Effector memory CD8-positive, alpha-beta T cell (primary cell): ENCODE results near the gene PAX5.

ENCODE experiments used
- ATAC-seq: fragments of 150-1000 bp; cut with Tn5 transposase; replicated peaks from 2 replicates; pipeline ENCODE4 v1.10.0; 2021; ENCODE audit warnings: mild to moderate bottlenecking, moderate library complexity
- DNase-seq, 3 experiments: peaks; one replicate each; pipeline ENCODE4 v3.0.0; 2021
- H3K27ac Mint-ChIP-seq, 2 donors: one replicate each; pipeline ENCODE4 v1.8.0; 2022; ENCODE audit warnings: mild to moderate bottlenecking in 2 of 2, mixed read lengths in 2 of 2, moderate library complexity in 2 of 2
- H3K27me3 Mint-ChIP-seq, 2 donors: one replicate each; pipeline ENCODE4 v1.8.0; 2022; ENCODE audit warnings: mixed read lengths in 2 of 2
- H3K36me3 Mint-ChIP-seq: one replicate; pipeline ENCODE4 v1.8.0; 2022; ENCODE audit warnings: mild to moderate bottlenecking, moderate library complexity, mixed read lengths; ENCODE audit not compliant: insufficient read depth
- H3K4me1 Mint-ChIP-seq, 2 donors: one replicate each; pipeline ENCODE4 v1.8.0; 2022; ENCODE audit warnings: low read depth in 2 of 2, mixed read lengths in 2 of 2
- H3K4me3 Mint-ChIP-seq, 2 donors: one replicate each; pipeline ENCODE4 v1.8.0; 2022; ENCODE audit warnings: mild to moderate bottlenecking in 2 of 2, mixed read lengths in 2 of 2, moderate library complexity in 2 of 2
- H3K9me3 Mint-ChIP-seq, 2 donors: one replicate each; pipeline ENCODE4 v1.8.0; 2022; ENCODE audit warnings: mixed read lengths in 2 of 2

Gene PAX5

DNA sequence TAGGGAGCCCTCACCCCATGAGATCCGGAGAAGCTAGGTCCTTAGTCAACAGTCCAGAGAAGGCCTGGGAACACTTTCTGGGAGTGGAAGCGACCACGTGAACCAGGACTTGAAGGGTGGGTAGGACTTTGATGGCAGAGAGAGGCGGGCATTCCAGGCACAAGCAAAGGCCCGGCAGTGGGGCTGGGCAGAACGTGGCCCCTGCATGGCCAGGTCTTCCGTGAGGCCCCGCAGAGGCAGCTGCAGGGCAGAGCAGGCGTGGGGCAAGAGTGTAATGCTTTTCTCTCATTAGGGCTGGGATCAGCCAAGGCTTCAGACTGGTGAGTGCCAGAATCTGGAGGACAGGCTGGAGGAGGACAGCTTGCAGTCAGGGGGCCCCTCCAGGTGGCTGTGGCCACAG lies 184.1 kb downstream of the PAX5 start:
- Mint-ChIP-seq H3K4me3 (no peak overlapping the region), H3K27ac (no peak overlapping the region), H3K9me3 (no peaks in the 10 kb centered on the region), H3K4me1 (peaks cover 0 to 3% of the 10 kb centered on the region in 2 donors), H3K36me3 (no peaks in the 10 kb centered on the region), H3K27me3 (peaks cover 16 to 32% of the 10 kb centered on the region in 2 donors)
- no peak for ATAC-seq
- DNase-seq, result no peak

DNA sequence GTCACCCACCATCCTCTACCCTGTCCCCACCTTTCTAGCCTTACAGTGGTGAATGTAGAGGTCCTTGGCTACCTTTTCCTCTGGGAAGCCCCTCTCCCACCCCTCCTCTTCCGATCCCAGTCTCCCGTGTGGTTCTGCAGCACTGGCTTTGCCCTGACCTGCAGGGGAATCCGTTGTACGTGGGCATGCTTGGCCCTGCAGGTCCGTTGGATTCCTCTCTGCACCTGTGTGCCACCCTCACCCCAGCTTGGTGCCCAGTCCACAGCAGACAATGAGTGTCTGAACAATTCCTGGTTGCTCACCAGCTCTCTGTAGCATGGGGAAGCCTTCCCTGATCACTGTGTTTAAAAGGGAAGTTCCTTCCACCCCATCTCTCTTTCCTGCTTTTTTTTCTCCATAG lies 185.1 kb downstream of the PAX5 start:
- no peaks in the 10 kb centered on the region for H3K9me3 Mint-ChIP-seq
- peaks cover 16 to 32% of the 10 kb centered on the region in 2 donors for H3K27me3 Mint-ChIP-seq
- H3K36me3 Mint-ChIP-seq, result no peaks in the 10 kb centered on the region
- ATAC-seq, result no peak
- H3K4me1 Mint-ChIP-seq, result peaks cover 0 to 3% of the 10 kb centered on the region in 2 donors
- peak overlapping the region in 1 of 2 donors; percentile 20 for H3K27ac Mint-ChIP-seq
- H3K4me3 Mint-ChIP-seq, result no peak overlapping the region
- no peak for DNase-seq

DNA sequence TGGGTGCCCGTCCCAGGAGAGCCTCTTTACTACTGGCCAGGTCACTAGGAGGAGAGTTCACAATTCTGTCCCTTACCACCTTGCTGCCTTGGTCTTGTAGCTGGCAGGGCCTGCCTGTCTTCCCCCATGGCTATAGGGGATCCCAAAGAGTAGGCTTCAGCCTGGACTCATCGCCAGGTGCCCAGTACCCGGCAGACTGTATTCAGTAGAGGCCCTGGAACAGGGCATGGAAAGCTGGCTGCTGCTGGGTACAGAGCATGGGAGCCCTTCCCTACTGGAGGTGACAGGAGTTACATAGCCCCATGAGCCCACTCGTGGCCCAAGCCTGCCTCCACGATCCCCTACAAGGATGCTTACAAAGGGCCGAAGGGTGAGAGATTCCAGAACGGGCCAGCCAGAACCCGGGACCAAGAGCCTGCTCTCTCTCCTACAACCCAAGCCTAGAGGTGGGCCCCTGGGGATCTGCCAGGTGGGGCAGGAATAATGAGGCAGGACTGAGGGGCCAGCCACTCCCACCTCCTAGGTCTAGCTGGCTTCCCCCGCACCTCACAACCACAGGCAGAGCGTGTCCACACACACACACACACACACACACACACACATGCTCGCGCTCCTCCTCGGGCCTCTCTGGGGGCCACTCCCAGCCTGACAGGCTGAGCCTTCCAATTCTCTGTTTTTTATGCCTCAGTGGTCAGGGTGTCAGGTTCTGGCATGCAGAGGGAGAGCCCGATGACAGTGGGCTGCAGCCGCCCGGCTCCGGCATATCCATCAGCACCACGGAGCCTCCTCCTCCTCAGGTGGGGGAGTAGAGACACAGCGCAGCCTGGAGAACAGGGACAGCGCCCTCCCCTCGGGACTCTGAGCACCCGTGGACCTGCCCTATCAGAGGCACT lies 186.0 kb downstream of the PAX5 start:
- Mint-ChIP-seq H3K4me3 (no peak overlapping the region), H3K4me1 (peaks cover 0 to 3% of the 10 kb centered on the region in 2 donors), H3K36me3 (no peaks in the 10 kb centered on the region), H3K27me3 (peaks cover 16 to 32% of the 10 kb centered on the region in 2 donors), H3K27ac (no peak overlapping the region), H3K9me3 (no peaks in the 10 kb centered on the region)
- ATAC-seq, result no peak
- DNase-seq, result no peak

DNA sequence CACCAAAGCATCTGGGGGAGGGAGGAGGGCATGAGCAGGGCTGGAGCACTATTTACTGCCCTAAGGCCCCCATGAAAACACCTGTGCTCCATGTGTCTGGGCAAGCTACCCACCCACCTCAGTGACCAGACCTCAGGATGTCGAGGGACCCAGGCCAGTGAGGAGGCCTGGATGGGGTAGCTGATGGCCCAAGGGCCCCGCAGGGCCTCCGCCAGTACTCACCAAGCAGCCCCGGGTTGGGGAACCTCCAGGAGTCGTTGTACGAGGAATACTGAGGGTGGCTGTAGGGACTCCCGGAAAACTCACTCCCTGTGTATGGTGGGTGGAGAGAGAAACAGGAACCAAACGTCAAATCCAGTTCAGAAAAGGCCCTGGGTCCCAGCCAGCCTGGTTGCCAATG lies 187.4 kb downstream of the PAX5 start:
- no peaks in the 10 kb centered on the region for H3K36me3 Mint-ChIP-seq
- H3K4me3 Mint-ChIP-seq, result no peak overlapping the region
- peaks cover 16 to 32% of the 10 kb centered on the region in 2 donors for H3K27me3 Mint-ChIP-seq
- ATAC-seq (no peak), DNase-seq (no peak)
- no peaks in the 10 kb centered on the region for H3K9me3 Mint-ChIP-seq
- H3K27ac Mint-ChIP-seq, result no peak overlapping the region
- H3K4me1 Mint-ChIP-seq, result peaks cover 0 to 3% of the 10 kb centered on the region in 2 donors

DNA sequence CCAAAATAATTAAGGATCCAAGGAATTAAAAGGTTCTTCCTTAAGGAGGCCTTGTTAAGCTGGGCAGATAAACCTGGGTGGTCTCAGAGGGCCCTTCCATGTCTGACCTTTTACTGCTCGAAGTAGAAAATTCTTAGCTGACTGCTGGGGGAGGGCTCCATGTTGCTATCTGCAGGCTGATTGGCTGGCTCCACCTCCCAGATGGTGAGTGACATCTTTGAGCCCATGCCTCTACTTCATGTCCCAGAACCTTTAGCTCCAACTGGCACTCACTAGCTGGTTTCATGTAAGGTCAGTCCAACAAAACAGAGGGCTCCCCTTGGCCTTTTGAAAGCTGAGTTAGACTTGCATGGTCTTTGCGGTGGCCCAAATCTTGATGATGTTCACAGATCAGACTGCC lies 188.2 kb downstream of the PAX5 start:
- no peak overlapping the region for H3K4me3 Mint-ChIP-seq
- H3K4me1 Mint-ChIP-seq, result peaks cover 0 to 3% of the 10 kb centered on the region in 2 donors
- H3K9me3 Mint-ChIP-seq, result no peaks in the 10 kb centered on the region
- H3K36me3 Mint-ChIP-seq, result no peaks in the 10 kb centered on the region
- DNase-seq (no peak), ATAC-seq (no peak)
- H3K27ac Mint-ChIP-seq, result no peak overlapping the region
- H3K27me3 Mint-ChIP-seq, result peaks cover 16 to 32% of the 10 kb centered on the region in 2 donors

DNA sequence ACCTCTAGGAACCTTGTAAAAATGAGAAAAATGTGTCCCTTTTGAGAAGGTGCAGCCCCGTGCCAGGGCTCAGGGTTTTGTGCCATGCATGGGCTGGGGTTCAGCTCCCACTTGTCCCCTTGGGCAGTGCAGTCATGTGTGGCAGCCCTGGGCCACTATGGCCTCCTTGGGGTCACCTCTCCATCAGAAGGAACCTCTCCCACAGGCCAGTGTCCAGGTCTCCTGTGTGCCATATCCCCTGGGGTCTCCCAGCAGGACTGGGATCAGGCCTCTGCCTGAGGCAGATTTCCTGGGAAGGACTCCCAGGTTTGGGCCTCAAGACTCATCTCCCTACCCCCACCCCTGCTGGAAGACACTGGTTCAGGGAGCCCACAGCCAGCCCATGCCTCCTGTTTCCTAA lies 189.1 kb downstream of the PAX5 start:
- Mint-ChIP-seq H3K27me3 (peaks cover 21 to 31% of the 10 kb centered on the region in 2 donors), H3K27ac (no peak overlapping the region), H3K4me3 (no peak overlapping the region), H3K4me1 (peaks cover 0 to 3% of the 10 kb centered on the region in 2 donors), H3K9me3 (no peaks in the 10 kb centered on the region), H3K36me3 (no peaks in the 10 kb centered on the region)
- no peak for ATAC-seq
- no peak for DNase-seq

DNA sequence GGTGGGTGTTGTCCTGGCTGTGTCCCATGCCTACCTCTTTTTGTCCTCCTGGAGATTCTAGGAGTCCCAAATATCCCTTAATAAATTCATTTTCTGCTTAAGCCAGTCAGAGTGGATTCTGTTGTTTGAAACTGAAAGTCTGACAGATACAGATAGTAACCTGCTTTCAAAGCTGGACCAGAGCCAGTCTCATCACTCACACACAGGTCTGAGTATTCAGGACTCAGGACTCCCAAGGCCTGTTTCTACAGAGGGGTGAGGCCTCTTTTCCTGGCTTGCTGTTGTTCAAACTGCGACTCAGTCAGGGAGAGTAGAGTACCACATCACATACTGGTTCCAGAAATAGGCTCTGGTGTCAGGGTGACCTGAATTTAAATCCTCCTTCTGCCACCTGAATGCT lies 190.1 kb downstream of the PAX5 start:
- no peak overlapping the region for H3K27ac Mint-ChIP-seq

DNA sequence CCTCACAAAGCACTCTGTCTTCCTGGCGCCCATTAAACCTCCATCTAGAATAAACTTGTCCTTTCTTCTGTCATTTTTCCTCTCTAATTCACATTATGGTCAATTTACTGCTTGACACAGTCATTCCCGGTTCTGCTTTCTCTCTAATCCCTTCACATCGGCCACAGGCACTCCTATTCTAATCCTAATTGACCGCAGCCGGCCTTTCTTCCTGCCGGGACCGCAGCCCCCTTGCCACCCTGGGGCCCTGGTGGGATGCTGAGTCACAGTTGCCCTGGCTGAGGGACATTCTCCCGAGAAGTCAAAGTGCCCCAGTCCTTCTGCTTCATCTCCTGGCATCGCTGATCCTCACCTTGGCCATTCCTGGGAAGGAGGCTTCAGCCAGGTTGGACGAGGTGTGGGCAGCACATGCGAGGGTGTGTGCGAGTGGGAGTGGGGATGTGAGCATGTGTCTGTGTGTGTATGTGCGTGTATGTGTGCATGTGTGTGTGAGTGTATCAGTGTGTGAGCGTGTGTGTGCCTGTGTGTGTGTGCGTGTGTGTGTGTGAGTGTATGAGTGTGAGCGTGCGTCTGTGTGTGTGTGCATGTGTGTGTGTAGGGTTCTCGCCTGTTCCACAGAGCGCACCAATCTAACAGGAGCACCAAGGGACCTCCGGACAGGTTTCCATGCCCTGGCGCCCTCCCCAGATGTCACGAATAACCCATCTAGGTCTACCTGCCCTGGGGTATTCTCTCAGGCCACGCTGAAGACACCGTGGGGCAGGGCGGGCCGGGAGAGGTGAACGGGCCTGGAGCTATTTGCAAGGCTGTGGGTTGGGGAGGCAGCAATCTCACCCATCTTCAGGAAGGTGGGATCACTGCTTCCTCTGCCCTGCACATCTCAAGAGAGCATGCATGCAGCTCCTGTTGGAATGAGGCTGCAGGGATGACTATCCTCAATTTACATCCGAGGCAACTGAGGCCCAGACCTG lies 191.2 kb downstream of the PAX5 start:
- Mint-ChIP-seq H3K36me3 (no peaks in the 10 kb centered on the region), H3K27ac (no peak overlapping the region), H3K4me3 (no peak overlapping the region), H3K9me3 (no peaks in the 10 kb centered on the region), H3K27me3 (peaks cover 10% of the 10 kb centered on the region in 2 donors), H3K4me1 (no peaks in the 10 kb centered on the region)
- DNase-seq (no peak), ATAC-seq (no peak)

More for the DNA sequence above, 190.1 kb downstream of the PAX5 start:
- no peak for ATAC-seq
- H3K4me3 Mint-ChIP-seq, result no peak overlapping the region
- H3K9me3 Mint-ChIP-seq, result no peaks in the 10 kb centered on the region
- peaks cover 17 to 21% of the 10 kb centered on the region in 2 donors for H3K27me3 Mint-ChIP-seq
- no peaks in the 10 kb centered on the region for H3K36me3 Mint-ChIP-seq
- DNase-seq, result no peak
- H3K4me1 Mint-ChIP-seq, result peaks cover 0 to 3% of the 10 kb centered on the region in 2 donors

DNA sequence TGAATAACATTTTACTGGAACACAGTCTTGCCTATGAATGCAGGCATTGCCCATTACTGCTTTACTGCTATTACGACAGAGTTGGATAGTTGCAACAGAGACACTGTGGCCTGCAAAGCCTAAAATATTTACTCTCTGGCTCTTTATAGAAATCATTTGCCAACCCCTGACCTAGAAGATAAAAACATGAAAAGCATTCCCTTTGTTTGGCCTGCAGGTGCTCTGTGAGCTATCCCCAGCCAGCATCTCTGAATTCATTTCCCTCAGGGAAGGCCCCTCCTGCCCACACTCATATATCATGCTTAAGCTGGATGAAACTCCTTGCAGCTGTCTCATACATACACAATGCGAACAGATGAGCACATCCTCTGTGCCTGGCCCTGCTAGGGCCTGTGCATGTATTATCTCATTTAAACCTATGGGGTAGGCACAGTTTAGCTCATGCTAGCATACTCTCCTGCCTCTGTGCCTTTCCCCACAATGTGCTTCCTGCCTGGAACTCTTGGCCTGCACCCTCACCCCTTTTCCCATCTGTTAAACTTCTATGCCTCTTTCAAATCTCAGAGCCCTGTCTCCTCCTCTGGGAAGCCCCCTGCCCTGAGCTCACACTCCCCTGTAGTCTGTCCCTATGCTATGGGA lies 193.1 kb downstream of the PAX5 start:
- DNase-seq (no peak), ATAC-seq (no peak)
- Mint-ChIP-seq H3K4me3 (no peak overlapping the region), H3K27me3 (peaks cover 13 to 14% of the 10 kb centered on the region in 2 donors), H3K36me3 (no peaks in the 10 kb centered on the region), H3K4me1 (no peaks in the 10 kb centered on the region), H3K27ac (no peak overlapping the region), H3K9me3 (no peaks in the 10 kb centered on the region)

DNA sequence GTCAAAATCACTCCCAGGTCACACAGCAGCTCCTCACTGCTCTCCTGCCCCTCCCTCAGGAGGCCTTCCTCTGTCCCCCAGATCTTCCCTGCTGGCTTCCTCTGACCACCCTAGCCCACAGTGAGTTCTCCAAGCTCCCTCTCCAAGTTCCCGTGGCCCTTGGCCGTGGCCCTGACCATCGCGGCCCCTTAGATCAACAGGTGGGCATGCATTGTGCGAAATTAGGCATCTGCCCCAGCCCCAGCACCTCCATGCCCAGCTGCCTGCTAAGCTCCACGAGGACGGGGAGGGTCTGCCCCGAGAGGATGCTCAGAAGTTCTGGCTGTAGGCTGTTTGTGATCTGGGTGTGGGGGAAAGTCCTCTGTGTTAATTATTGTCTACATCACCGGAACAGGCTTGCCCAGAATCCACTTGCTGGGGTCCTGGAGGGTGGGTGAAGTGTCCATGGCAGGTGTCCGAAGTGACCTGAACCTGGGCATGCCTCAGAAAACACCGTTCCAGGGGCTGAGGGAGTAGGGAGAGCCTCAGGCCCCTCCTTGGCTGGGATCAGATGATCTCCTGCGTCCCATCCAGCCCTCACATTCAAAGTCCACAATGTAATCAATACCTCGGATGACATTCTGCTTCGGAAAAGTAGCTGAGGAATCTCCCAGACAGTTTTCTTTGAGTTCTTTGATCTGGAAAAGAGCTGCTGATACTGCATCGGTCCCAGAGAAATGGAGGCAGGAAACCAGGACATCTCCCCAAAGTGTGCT lies 194.8 kb downstream of the PAX5 start:
- DNase-seq (no peak), ATAC-seq (no peak)
- Mint-ChIP-seq H3K4me3 (no peak overlapping the region), H3K36me3 (no peaks in the 10 kb centered on the region), H3K27me3 (peaks cover 16 to 17% of the 10 kb centered on the region in 2 donors), H3K9me3 (no peaks in the 10 kb centered on the region), H3K4me1 (no peaks in the 10 kb centered on the region), H3K27ac (no peak overlapping the region)

DNA sequence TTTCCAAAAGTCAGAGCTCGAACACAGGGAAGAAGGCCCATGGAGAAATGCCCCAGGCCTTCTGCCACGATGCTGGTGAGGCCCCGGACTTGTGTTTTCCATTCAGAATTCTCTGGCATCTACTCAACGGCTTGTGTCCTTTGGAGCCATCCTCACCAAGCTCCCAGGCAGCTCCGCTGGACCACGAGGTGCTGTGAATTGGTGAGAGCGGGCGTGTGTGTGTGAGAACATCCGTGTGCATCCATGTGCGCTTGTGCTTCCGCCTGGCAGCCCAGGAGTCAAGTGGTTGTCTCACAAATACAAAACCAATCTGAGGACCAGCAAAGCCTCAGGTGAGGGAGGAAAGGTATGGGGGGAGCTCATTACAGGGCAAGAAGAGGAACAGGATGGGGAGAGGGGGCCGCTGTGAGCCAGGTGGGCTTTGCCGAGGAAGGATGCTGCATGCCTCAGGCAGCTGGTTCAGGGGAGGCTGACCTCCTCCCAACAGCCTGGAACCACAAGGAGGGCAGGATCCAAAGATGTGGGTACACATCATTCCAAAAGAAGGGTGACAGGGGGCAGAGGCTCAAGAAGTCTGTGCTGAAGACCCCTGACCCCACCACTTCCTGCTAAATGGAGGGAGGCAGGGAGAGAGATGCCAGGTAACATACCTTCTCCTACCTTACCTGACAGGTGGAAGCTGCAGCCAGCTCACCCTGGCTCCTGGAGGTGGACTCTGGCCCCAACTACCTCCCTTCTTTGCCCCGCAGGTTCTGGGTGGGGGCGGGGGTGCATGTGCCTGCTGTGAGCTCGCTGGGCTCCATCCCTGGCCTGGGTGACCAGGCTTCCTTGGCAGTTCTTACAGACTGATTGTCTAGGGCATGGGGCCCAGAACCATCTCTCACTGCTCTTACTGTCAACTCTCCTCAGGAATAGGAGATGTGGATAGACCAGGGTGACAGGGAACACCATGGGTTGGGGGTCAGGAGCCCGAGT lies 196.3 kb downstream of the PAX5 start:
- Mint-ChIP-seq H3K27me3 (peaks cover 16 to 17% of the 10 kb centered on the region in 2 donors), H3K4me1 (no peaks in the 10 kb centered on the region), H3K9me3 (no peaks in the 10 kb centered on the region), H3K4me3 (no peak overlapping the region), H3K27ac (no peak overlapping the region), H3K36me3 (no peaks in the 10 kb centered on the region)
- DNase-seq (no peak), ATAC-seq (no peak)

DNA sequence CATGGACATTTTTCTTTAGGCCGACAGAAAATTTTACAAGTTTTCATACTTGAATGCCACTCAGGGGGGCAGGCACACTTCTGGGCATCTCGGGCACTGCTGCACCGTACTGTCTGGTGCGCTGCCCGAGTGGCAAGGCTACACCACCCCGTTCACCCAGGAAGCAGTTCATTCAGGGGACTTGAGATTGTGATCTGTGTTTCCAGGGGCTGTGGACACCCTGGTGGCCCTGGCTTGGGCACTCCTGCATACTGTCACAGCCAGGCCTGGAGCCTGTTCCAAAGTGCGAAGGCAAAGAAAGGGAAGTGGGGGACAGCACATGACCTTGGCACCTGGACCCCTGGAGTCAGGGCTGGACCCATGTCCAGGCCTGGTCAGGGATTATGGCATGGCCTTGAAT lies 197.6 kb downstream of the PAX5 start:
- no peaks in the 10 kb centered on the region for H3K9me3 Mint-ChIP-seq
- no peaks in the 10 kb centered on the region for H3K4me1 Mint-ChIP-seq
- no peak overlapping the region for H3K4me3 Mint-ChIP-seq
- H3K27ac Mint-ChIP-seq, result no peak overlapping the region
- H3K36me3 Mint-ChIP-seq, result no peaks in the 10 kb centered on the region
- peaks cover 22 to 28% of the 10 kb centered on the region in 2 donors for H3K27me3 Mint-ChIP-seq
- ATAC-seq (no peak), DNase-seq (no peak)
